Muscle of leg (tissue), 11 donors: Measurements from ENCODE around the gene UBIAD1. TPM values are rescaled to one million over a fixed set of nuclear protein-coding genes. Genes with fewer than 3 reads are reported as not detected.

ENCODE experiments used
- DNase-seq: peaks from one replicate; pipeline ENCODE4 v3.0.0; 2013
- H3K27ac ChIP-seq: one replicate; pipeline ENCODE4 v1.5.1; 2013; ENCODE audit warnings: mild to moderate bottlenecking, low read length, control low read depth
- H3K27me3 ChIP-seq: one replicate; pipeline ENCODE4 v1.6.1; 2013; ENCODE audit warnings: low read length; ENCODE audit not compliant: control insufficient read depth, insufficient read depth
- H3K36me3 ChIP-seq: one replicate; pipeline ENCODE4 v1.6.1; 2013; ENCODE audit warnings: low read length; ENCODE audit not compliant: control insufficient read depth, insufficient read depth
- H3K4me1 ChIP-seq: one replicate; pipeline ENCODE4 v1.6.1; 2013; ENCODE audit warnings: low read length; ENCODE audit not compliant: control insufficient read depth, insufficient read depth
- H3K4me3 ChIP-seq: one replicate; pipeline ENCODE4 v1.5.1; 2013; ENCODE audit warnings: low read length, control low read depth
- H3K9me3 ChIP-seq: replicated peaks from 2 replicates; pipeline ENCODE4 v1.6.1; 2013; ENCODE audit warnings: low read depth, low read length; ENCODE audit not compliant: control insufficient read depth
- WGBS: methylation state at CpG from one replicate; pipeline ENCODE4 v1.1.5; 2013; ENCODE audit warnings: missing lambda C conversion rate; ENCODE audit not compliant: insufficient coverage; 5-methylcytosine and 5-hydroxymethylcytosine counted together
- polyA plus RNA-seq, 8 donors: library from polyadenylated mRNA; unstranded; fragments of 120-200 nt; gene quantifications; one replicate each; pipeline versions ENCODE4 v1.2.1 to v1.2.3, GENCODE V29; 2013; ENCODE audit warnings: inconsistent platforms in 1 of 8, low replicate concordance in 1 of 8; ENCODE audit not compliant: insufficient read length in 8 of 8, insufficient read depth in 1 of 8
- total RNA-seq: library from RNA; stranded (reverse); fragments of 120-200 nt; gene quantifications from one replicate; pipeline ENCODE4 v1.2.4, GENCODE V29; 2013

Gene UBIAD1
- total and polyA plus RNA-seq, 9 donors: 9.8 to 18.0 (median 14.2) TPM

DNA sequence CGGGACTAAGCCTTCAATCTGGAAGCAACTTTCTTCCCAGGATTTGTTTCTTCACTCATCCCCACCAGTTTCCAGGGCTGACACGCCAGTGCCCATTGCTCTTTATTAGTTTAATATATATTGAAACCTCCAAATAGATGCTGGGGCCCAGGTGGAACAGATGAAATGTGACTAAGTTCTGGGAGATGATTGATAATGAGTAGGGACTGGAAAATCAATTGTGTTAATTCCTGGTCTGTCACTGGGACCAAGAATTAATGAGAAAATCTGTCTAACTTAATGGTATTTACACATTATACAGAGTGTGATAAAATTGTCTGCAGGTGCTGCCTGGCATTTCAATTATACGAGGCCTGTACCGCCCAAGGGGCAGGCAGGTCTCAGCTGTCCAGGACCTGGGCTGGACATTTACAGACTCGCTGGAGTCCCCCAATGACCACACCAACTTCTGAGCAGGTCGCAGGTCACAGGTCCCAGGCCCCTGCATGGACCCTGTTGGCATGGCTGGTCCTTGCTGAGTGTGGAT lies 35.8 kb downstream of the UBIAD1 start:
- no peaks in the 10 kb centered on the region for H3K4me1 ChIP-seq
- no peak overlapping the region for H3K4me3 ChIP-seq
- H3K36me3 ChIP-seq: no peaks in the 10 kb centered on the region
- 83% methylated on average over 1 of the region's 6 CpGs for WGBS
- H3K27me3 ChIP-seq: peaks cover 12% of the 10 kb centered on the region
- no peak for DNase-seq
- H3K27ac ChIP-seq: no peak overlapping the region
- H3K9me3 ChIP-seq: no peaks in the 10 kb centered on the region

DNA sequence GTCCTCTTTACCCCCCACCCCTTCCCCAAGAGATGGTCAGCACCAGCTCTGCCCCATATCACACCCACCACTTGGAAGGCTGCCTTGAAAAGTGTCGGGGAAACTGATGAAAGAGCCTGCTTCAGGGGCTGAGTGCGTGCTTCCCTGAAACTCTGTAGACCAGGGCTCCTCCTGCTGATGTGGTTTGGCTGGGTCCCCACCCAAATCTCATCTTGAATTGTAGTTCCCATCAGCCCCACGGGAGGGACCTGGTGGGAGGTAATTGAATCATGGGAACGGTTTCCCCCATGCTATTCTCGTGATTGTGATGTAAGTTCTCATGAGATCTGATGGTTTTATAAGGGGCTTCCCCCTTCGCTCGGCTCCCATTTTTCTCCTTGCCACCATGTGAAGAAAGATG lies 36.4 kb downstream of the UBIAD1 start:
- Histone ChIP-seq H3K4me3 (no peak overlapping the region), H3K36me3 (no peaks in the 10 kb centered on the region), H3K9me3 (no peaks in the 10 kb centered on the region), H3K4me1 (no peaks in the 10 kb centered on the region), H3K27me3 (peaks cover 12% of the 10 kb centered on the region), H3K27ac (no peak overlapping the region)
- no peak for DNase-seq
- 90% methylated on average over 2 of the region's 7 CpGs for WGBS

DNA sequence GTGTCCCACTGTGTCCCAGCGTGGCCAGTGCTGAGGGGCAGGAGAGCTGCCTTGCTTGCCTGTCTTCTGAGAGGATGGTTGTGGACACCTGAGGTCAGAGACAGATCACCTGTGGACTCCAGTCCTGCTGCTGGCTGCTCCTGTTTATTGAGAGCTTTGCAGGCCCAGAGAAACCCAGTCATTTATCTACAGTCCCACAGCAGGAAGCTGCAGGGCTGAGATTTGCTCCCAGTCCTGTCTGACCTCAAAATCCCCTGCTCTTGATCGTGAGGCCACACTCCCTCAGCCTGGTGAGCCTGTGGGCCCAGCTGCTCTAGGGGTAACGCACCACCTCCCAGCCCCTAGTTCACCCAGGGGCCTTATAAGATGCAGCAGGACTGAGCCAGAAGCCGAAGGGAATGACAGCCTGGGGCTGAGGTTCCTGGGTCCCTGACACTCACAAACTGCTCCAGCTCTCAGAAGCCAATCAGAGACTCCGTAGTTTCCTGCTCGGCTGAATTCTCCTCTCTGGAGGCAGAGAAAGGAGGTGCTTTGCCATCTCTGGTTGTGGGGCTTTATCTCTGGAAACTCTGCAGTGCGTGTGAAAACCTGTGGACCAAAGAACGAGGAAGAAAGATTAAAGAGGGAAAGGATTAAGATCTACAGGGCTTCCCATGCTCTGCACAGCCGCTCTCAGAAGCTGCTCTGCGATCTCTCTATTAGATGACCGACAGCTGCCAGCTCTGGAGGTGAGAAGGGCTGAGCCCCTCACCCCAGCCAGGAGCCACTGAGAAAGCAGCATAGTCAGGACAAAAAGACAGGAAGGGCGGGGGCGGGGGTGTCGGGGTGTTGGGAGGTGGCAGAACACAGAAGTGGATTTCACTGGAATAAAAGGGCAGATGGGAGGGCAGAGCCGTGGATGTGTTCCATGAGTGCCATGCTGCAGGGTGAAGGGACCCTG lies 39.1 kb downstream of the UBIAD1 start:
- H3K27me3 ChIP-seq: peaks cover 16% of the 10 kb centered on the region
- no peak overlapping the region for H3K27ac ChIP-seq
- no peak for DNase-seq
- WGBS: 30% methylated on average over 9 of the region's 15 CpGs
- H3K9me3 ChIP-seq: no peaks in the 10 kb centered on the region
- H3K4me3 ChIP-seq: no peak overlapping the region
- H3K36me3 ChIP-seq: no peaks in the 10 kb centered on the region
- H3K4me1 ChIP-seq: peaks cover 2% of the 10 kb centered on the region

DNA sequence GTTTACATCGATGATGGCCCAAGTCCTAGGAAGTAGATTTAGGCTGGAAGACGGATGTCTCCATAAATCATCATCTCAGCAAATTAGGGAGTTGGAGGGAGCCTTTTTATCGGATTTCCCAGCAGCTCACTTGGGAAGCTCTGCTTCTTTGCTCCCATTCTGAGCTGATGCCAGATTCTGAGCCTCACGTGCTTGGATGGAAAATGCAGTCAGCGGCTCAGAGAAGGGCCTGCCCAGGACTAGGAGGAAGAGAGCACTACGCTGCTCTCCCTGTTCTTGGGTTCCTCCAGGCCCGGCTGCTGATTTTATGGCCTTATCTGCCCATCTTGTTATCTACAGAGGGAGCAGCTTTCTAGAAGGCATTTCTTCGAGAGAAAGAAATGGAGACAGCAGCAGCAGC lies 42.0 kb downstream of the UBIAD1 start:
- Histone ChIP-seq H3K36me3 (no peaks in the 10 kb centered on the region), H3K4me1 (peaks cover 2% of the 10 kb centered on the region), H3K27ac (no peak overlapping the region), H3K9me3 (no peaks in the 10 kb centered on the region), H3K4me3 (no peak overlapping the region), H3K27me3 (peaks cover 18% of the 10 kb centered on the region)
- peak; percentile 90 for DNase-seq
- 11% methylated on average over 4 of the region's 8 CpGs for WGBS

DNA sequence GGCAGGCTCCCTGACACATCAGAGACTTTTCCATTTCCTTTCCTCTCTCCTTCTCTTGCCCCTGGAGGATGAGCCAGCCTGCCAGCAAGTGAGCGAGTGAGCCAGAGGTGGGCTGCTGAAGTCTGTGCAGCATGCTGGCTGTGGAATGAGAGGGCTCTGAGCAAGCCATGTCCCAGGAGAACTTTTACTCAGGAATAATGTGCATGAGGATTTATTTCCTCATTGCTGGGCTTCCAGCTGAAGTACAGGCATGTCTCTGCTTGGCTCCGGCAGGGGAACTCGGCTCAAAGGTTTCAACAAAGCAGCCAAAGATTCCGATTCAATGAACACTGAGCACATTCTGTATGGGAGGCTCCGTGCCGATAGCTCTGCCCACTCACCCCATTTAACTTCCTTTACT lies 43.7 kb downstream of the UBIAD1 start:
- Histone ChIP-seq H3K4me3 (no peak overlapping the region), H3K27ac (no peak overlapping the region), H3K4me1 (peaks cover 2% of the 10 kb centered on the region), H3K36me3 (no peaks in the 10 kb centered on the region), H3K9me3 (no peaks in the 10 kb centered on the region), H3K27me3 (peaks cover 20% of the 10 kb centered on the region)
- 5% methylated on average over 3 of the region's 6 CpGs for WGBS
- peak; percentile 67 for DNase-seq

DNA sequence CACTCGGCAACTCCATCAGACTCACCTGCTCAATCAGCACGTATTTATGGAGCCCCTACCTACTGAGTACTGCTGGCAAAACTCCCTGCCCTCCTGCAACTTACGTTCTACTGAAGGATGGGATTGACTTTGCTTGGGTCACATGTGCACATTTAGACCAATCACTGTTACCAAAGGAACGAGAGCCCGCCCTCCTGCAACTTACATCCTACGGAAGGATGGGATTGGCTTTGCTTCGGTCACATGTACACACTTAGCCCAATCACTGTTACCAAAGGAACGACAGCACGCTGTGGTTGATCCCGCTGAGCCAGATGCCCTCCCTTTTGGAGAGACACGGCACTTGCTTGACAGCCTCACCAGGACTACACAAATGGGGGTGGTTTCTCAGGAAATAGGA lies 46.0 kb downstream of the UBIAD1 start:
- Histone ChIP-seq H3K4me1 (peaks cover 2% of the 10 kb centered on the region), H3K27ac (no peak overlapping the region), H3K36me3 (no peaks in the 10 kb centered on the region), H3K9me3 (no peaks in the 10 kb centered on the region), H3K4me3 (no peak overlapping the region), H3K27me3 (peaks cover 10% of the 10 kb centered on the region)
- DNase-seq: no peak
- WGBS: 88% methylated on average over 7 of the region's 11 CpGs

DNA sequence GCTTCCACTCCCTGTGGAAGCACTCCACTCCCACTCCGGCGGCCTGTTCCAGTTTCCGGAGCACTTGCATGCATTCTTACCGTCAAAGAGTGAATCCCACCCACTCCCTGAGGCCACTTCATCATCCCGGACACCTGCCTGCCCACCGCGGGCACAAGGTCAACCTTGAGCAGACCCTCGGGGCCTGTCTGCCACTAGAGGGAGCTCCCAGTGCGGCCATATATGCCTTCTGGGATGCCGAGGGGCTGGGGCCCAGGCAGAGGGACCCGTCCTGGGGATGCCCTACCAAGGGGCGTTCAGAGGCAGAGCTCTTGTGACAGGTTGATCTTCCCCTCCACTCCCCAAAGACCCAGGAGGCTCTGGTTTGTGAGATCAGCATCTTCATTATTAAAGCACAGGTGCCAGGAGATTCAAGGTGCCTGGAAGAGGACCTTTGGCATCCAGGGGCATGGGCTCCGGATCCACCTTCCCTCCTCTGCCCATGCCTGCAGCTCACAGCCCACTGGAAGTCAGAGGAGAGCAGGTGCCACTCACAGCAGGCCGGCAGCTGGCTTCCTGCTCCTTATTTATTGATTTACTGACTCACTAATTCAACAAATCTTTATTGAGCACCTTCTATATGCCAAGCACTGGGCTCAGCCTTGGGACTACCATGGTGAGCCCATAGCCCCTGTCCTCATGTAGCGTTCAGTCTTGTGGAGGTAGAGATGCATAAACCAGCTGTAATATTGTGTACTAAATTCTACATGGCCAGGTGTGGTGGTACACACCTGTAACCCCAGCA lies 47.3 kb downstream of the UBIAD1 start:
- H3K27me3 ChIP-seq: peaks cover 15% of the 10 kb centered on the region
- H3K4me1 ChIP-seq: peaks cover 2% of the 10 kb centered on the region
- no peak overlapping the region for H3K27ac ChIP-seq
- DNase-seq: no peak
- no peaks in the 10 kb centered on the region for H3K9me3 ChIP-seq
- 19% methylated on average over 9 of the region's 15 CpGs for WGBS
- H3K4me3 ChIP-seq: no peak overlapping the region
- no peaks in the 10 kb centered on the region for H3K36me3 ChIP-seq

DNA sequence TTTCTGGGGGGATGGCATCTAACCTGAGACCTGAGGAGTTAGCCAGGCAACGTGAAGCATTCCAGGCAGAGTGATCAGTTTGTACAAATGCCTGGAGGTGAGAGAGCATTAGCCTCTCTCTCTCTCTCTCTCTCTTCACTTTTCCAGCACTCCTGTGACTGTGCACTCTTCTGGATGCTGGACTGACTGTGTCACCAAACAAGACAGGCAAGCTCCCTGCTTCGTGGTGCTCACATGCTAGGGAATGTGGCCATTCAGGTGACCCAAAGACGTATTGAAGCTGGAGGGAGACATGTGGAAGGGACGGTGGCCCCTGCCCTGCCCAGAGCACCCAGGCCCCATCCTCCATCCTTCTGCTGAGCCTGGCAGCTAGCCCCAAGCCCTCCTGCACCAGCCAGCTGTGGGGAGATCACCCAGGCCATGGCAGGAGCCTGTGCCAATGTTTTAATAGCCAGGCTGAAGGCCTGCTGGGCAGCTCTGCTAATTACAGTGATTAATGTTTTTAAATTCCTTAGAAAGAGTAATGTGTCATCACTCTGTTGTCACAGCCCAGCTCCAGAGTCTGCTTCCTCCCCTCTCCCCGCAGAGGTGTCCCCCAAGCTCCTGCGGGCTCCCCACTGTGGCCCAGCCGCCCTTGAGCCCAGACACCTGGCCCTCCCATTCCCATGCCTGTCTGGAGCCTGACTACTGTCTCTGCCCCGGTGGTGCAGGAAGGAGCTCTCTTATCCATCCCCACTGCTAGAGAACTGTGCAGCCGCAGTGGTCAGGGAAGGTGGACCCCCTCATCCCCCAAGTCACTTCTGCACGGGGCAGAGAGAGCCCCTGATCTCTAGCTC lies 48.9 kb downstream of the UBIAD1 start:
- H3K4me3 ChIP-seq: no peak overlapping the region
- H3K27ac ChIP-seq: no peak overlapping the region
- peaks cover 13% of the 10 kb centered on the region for H3K27me3 ChIP-seq
- H3K9me3 ChIP-seq: no peaks in the 10 kb centered on the region
- DNase-seq: no peak
- WGBS: 36% methylated on average over 6 of the region's 10 CpGs
- no peaks in the 10 kb centered on the region for H3K36me3 ChIP-seq
- H3K4me1 ChIP-seq: no peaks in the 10 kb centered on the region

DNA sequence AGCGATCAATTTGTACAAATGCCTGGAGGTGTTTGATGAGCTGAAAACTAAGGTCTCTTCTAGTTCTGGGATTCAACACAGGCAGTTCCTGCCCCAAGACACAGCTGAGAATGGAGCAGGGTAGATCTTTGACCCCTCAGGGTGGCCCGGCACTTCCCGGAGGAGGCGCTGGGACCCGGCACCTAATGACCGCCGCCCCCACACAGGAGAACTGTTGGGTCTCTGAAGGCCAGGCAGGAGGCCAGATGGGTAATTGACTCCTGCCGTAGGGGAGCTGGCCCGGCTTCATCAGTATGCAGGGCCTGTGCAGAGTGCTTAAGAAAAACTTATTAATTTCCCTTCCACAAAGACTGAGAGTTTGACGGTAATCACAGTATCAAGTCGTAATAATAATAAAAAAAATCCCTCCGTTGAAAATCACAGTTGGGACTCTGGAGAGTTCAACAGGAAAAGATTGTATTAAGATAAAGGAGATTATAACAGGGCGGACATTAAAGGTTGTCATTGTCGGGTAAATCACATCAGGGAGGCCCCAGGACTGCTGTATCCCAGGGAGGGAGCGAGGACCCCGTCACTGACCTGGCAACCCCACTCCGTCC lies 51.7 kb downstream of the UBIAD1 start:
- no peaks in the 10 kb centered on the region for H3K36me3 ChIP-seq
- WGBS: 63% methylated on average over 4 of the region's 17 CpGs
- no peak overlapping the region for H3K27ac ChIP-seq
- no peaks in the 10 kb centered on the region for H3K9me3 ChIP-seq
- H3K27me3 ChIP-seq: peaks cover 11% of the 10 kb centered on the region
- no peak for DNase-seq
- H3K4me3 ChIP-seq: no peak overlapping the region
- no peaks in the 10 kb centered on the region for H3K4me1 ChIP-seq
